Natural killer cell (primary cell): ENCODE data around the gene TLCD2. TPM values are rescaled to one million over a fixed set of nuclear protein-coding genes. Genes with fewer than 3 reads are reported as not detected.
"Not testable (repeated sequence)": the region's sequence is repeated elsewhere in the genome, so short reads cannot be mapped to it uniquely, and the experiment has no call there.

Experiments used
- ATAC-seq, 3 donors: fragments of 150-1000 bp in 2 of 3; fragments of 200-7000 bp in 1 of 3; cut with Tn5 transposase; 1 replicate in 1 of 3; 2 replicates in 2 of 3; pipeline ENCODE4 v1.10.0; 2021; ENCODE audit warnings: mild to moderate bottlenecking in 2 of 3, moderate library complexity in 2 of 3
- DNase-seq, 2 donors: peaks; one replicate each; pipeline versions ENCODE4 v3.0.0 to v3.0.0-alpha.2; 2013 to 2021; ENCODE audit warnings: mixed read lengths in 1 of 2
- H3K27ac ChIP-seq: one replicate; pipeline ENCODE4 v1.5.1; 2013; ENCODE audit warnings: mild to moderate bottlenecking, low read length
- H3K27me3 ChIP-seq: one replicate; pipeline ENCODE4 v1.6.1; 2013; ENCODE audit warnings: low read length; ENCODE audit not compliant: control insufficient read depth, insufficient read depth
- H3K36me3 ChIP-seq: one replicate; pipeline ENCODE4 v1.6.1; 2013; ENCODE audit warnings: low read length; ENCODE audit not compliant: control insufficient read depth, insufficient read depth
- H3K4me1 ChIP-seq: one replicate; pipeline ENCODE4 v1.6.1; 2013; ENCODE audit warnings: low read length; ENCODE audit not compliant: control insufficient read depth, insufficient read depth
- H3K4me3 ChIP-seq: one replicate; pipeline ENCODE4 v1.5.1; 2013; ENCODE audit warnings: low read length
- H3K9me3 ChIP-seq: one replicate; pipeline ENCODE4 v1.6.1; 2013; ENCODE audit warnings: low read length; ENCODE audit not compliant: control insufficient read depth, insufficient read depth
- H3K27ac Mint-ChIP-seq, 2 donors: one replicate each; pipeline ENCODE4 v1.8.0; 2022; ENCODE audit warnings: mild to moderate bottlenecking in 2 of 2, mixed read lengths in 2 of 2, moderate library complexity in 1 of 2
- H3K27me3 Mint-ChIP-seq, 2 donors: one replicate each; pipeline ENCODE4 v1.8.0; 2022; ENCODE audit warnings: low read depth in 2 of 2, mixed read lengths in 2 of 2
- H3K36me3 Mint-ChIP-seq: one replicate; pipeline ENCODE4 v1.8.0; 2022; ENCODE audit warnings: mixed read lengths
- H3K4me1 Mint-ChIP-seq, 2 donors: one replicate each; pipeline ENCODE4 v1.8.0; 2022; ENCODE audit warnings: mixed read lengths in 2 of 2
- H3K4me3 Mint-ChIP-seq: one replicate; pipeline ENCODE4 v1.8.0; 2022; ENCODE audit warnings: mild to moderate bottlenecking, moderate library complexity, mixed read lengths
- H3K9me3 Mint-ChIP-seq, 2 donors: one replicate each; pipeline ENCODE4 v1.8.0; 2022; ENCODE audit warnings: mixed read lengths in 2 of 2
- CTCF ChIP-seq: fragments of 200-600 bp; IDR thresholded peaks from one replicate; pipeline ENCODE4 v1.8.0; 2022; ENCODE audit warnings: antibody characterized with exemption
- WGBS: methylation state at CpG from one replicate; pipeline ENCODE4 v1.1.7; 2013; ENCODE audit warnings: missing lambda C conversion rate; ENCODE audit not compliant: insufficient coverage; 5-methylcytosine and 5-hydroxymethylcytosine counted together
- intact Hi-C: fragments of 100-400 bp; cut with micrococcal nuclease; formaldehyde crosslinking; loops from one replicate; pipeline ENCODE4 v1.14.2; 2022
- total RNA-seq, 4 donors: library from RNA; stranded (reverse); fragments of 120-200 nt in 1 of 4; gene quantifications; one replicate each; pipeline versions ENCODE4 v1.2.3 to v1.2.4, GENCODE V29; 2013 to 2022

The TLCD2 gene
- total RNA-seq, 3 donors from 2014 or later (not counting 1 experiment from before 2014, with no cell fraction given) = 0.18 to 0.28 (median 0.28) TPM

- Mint-ChIP-seq H3K27ac (no peak overlapping the region), H3K36me3 (peaks cover 7% of the 10 kb centered on the region), H3K4me1 (peaks cover 8 to 16% of the 10 kb centered on the region in 2 donors), H3K9me3 (no peaks in the 10 kb centered on the region), H3K4me3 (no peak overlapping the region), H3K27me3 (peaks cover 7 to 16% of the 10 kb centered on the region in 2 donors)
- 65% methylated on average over 5 of the region's 5 CpGs for WGBS
- H3K27me3 ChIP-seq = peaks cover 6% of the 10 kb centered on the region
- H3K4me1 ChIP-seq = peaks cover 40% of the 10 kb centered on the region
- peak overlapping the region; percentile 34 for H3K27ac ChIP-seq
- no peak overlapping the region for H3K4me3 ChIP-seq
- TF ChIP-seq CTCF = no peak
- no peaks in the 10 kb centered on the region for H3K9me3 ChIP-seq
- intact Hi-C loops = no loop called here
- DNase-seq (peak in 1 of 2 donors; percentile 74), ATAC-seq (peak in 2 of 3 donors; percentile 43 to 52)
- H3K36me3 ChIP-seq = no peaks in the 10 kb centered on the region
Measured at GRCh38 chr17:1707107-1707506, 3.1 kb downstream of the TLCD2 start.

GRCh38 chr17:1705004-1705403 is 5.2 kb downstream of the TLCD2 start:
- WGBS = 95% methylated on average over 7 of the region's 7 CpGs
- intact Hi-C loops = no loop called here
- Histone ChIP-seq H3K4me1 (peaks cover 31% of the 10 kb centered on the region), H3K36me3 (no peaks in the 10 kb centered on the region), H3K9me3 (no peaks in the 10 kb centered on the region), H3K4me3 (no peak overlapping the region), H3K27me3 (peaks cover 2% of the 10 kb centered on the region), H3K27ac (no peak overlapping the region)
- TF ChIP-seq CTCF = no peak
- Mint-ChIP-seq H3K4me3 (no peak overlapping the region), H3K9me3 (no peaks in the 10 kb centered on the region), H3K36me3 (no peaks in the 10 kb centered on the region), H3K27me3 (peaks cover 7 to 8% of the 10 kb centered on the region in 2 donors), H3K27ac (no peak overlapping the region), H3K4me1 (no peaks in the 10 kb centered on the region)
- ATAC-seq (no peak), DNase-seq (no peak)

- Histone ChIP-seq H3K27ac (no peak overlapping the region), H3K27me3 (no peaks in the 10 kb centered on the region), H3K4me3 (no peak overlapping the region), H3K9me3 (no peaks in the 10 kb centered on the region), H3K36me3 (no peaks in the 10 kb centered on the region), H3K4me1 (peaks cover 18% of the 10 kb centered on the region)
- ATAC-seq (no peak), DNase-seq (no peak)
- Mint-ChIP-seq H3K4me1 (no peaks in the 10 kb centered on the region), H3K4me3 (no peak overlapping the region), H3K9me3 (no peaks in the 10 kb centered on the region), H3K27me3 (peaks cover 5 to 6% of the 10 kb centered on the region in 2 donors), H3K36me3 (no peaks in the 10 kb centered on the region), H3K27ac (no peak overlapping the region)
- WGBS = 74% methylated on average over 3 of the region's 4 CpGs
- no peak for TF ChIP-seq CTCF
- intact Hi-C loops = no loop called here
Measured at GRCh38 chr17:1703063-1703462, 7.1 kb downstream of the TLCD2 start.

- H3K27me3 Mint-ChIP-seq, H3K36me3 Mint-ChIP-seq, ATAC-seq, H3K27ac ChIP-seq, H3K27me3 ChIP-seq, H3K4me1 ChIP-seq, H3K27ac Mint-ChIP-seq, H3K9me3 Mint-ChIP-seq, H3K4me1 Mint-ChIP-seq, H3K4me3 ChIP-seq, DNase-seq, intact Hi-C loops, H3K9me3 ChIP-seq, H3K4me3 Mint-ChIP-seq, H3K36me3 ChIP-seq: not testable (repeated sequence)
- WGBS = 92% methylated on average over 5 of the region's 5 CpGs
Measured at GRCh38 chr17:1699891-1700290, 10.3 kb downstream of the TLCD2 start.
